GM21423 (cell line): ENCODE data around the gene VPS11.
"Not testable (repeated sequence)": the region's sequence is repeated elsewhere in the genome, so short reads cannot be mapped to it uniquely, and the experiment has no call there.

Source experiments
- ATAC-seq: cut with Tn5 transposase; IDR thresholded peaks from one replicate; pipeline ENCODE4 v1.9.1; 2021; ENCODE audit warnings: mild to moderate bottlenecking, moderate library complexity; ENCODE audit not compliant: unreplicated experiment

VPS11 gene

GRCh38 chr11:119101759-119102423 lies 34.3 kb downstream of the VPS11 start, which contains the start of gene DPAGT1:
Gene DPAGT1, minus strand, starts transcription at chr11:119101853. Its CDS starts 198 bp downstream, at chr11:119101655.
- ATAC-seq, result peak; percentile 77

- not testable (repeated sequence) for ATAC-seq
These were observed 35.6 kb downstream of the VPS11 start for GRCh38 chr11:119103161-119103664.

- no peak for ATAC-seq
These were observed 36.2 kb downstream of the VPS11 start for GRCh38 chr11:119103793-119104192.

GRCh38 chr11:119106564-119107537 lies 39.2 kb downstream of the VPS11 start, which contains the start of gene C2CD2L:
Gene C2CD2L, plus strand, starts transcription at chr11:119107344. Its CDS starts 398 bp downstream, at chr11:119107742.
- peak; percentile 69 for ATAC-seq

GRCh38 chr11:119107538-119108145 lies 40.0 kb downstream of the VPS11 start:
- peak; percentile 19 for ATAC-seq

- ATAC-seq, result no peak
These were observed 40.7 kb downstream of the VPS11 start for GRCh38 chr11:119108146-119108856.

GRCh38 chr11:119108857-119109221 lies 41.2 kb downstream of the VPS11 start:
- ATAC-seq, result no peak

- no peak for ATAC-seq
These were observed 42.2 kb downstream of the VPS11 start for GRCh38 chr11:119109843-119110242.

- ATAC-seq, result no peak
These were observed 42.8 kb downstream of the VPS11 start for GRCh38 chr11:119110439-119110838.

- no peak for ATAC-seq
These were observed 43.8 kb downstream of the VPS11 start for GRCh38 chr11:119111361-119111925.

GRCh38 chr11:119112314-119113020 lies 44.8 kb downstream of the VPS11 start:
- no peak for ATAC-seq

GRCh38 chr11:119113716-119114115 lies 46.1 kb downstream of the VPS11 start:
- no peak for ATAC-seq

- no peak for ATAC-seq
These were observed 46.7 kb downstream of the VPS11 start for GRCh38 chr11:119114351-119114750.

GRCh38 chr11:119115484-119116234 lies 48.0 kb downstream of the VPS11 start:
- ATAC-seq, result no peak

GRCh38 chr11:119116235-119116594 lies 48.6 kb downstream of the VPS11 start:
- no peak for ATAC-seq

- no peak for ATAC-seq
These were observed 49.0 kb downstream of the VPS11 start for GRCh38 chr11:119116601-119117000.

GRCh38 chr11:119117004-119117706 lies 49.5 kb downstream of the VPS11 start:
- ATAC-seq, result no peak

- ATAC-seq, result no peak
These were observed 50.6 kb downstream of the VPS11 start for GRCh38 chr11:119118227-119118626.
